Aorta (tissue), 5 donors: ENCODE data around the gene JOSD1. TPM values are rescaled to one million over a fixed set of nuclear protein-coding genes. Genes with fewer than 3 reads are reported as not detected.

ENCODE experiments used
- ATAC-seq: fragments of 200-7000 bp; cut with Tn5 transposase; one replicate; pipeline ENCODE4 v1.9.1; 2022; ENCODE audit warnings: moderate library complexity; ENCODE audit not compliant: low FRiP score
- DNase-seq, 2 donors: peaks; one replicate each; pipeline ENCODE4 v3.0.0-alpha.2; 2020
- H3K27ac ChIP-seq, 2 donors: one replicate each; pipeline ENCODE4 v1.5.1; 2013; ENCODE audit warnings: low read length in 2 of 2, mild to moderate bottlenecking in 2 of 2, moderate library complexity in 2 of 2, control low read depth in 1 of 2, inconsistent platforms in 1 of 2, low read depth in 1 of 2
- H3K27me3 ChIP-seq, 2 donors: one replicate each; pipeline ENCODE4 v1.6.1; 2013; ENCODE audit warnings: control low read depth in 1 of 2, low read length in 1 of 2, mild to moderate bottlenecking in 1 of 2, moderate library complexity in 1 of 2; ENCODE audit not compliant: insufficient read depth in 2 of 2, control insufficient read depth in 1 of 2
- H3K36me3 ChIP-seq, 2 donors: one replicate each; pipeline ENCODE4 v1.6.1; 2013; ENCODE audit warnings: control low read depth in 1 of 2, low read length in 1 of 2, mild to moderate bottlenecking in 1 of 2; ENCODE audit not compliant: insufficient read depth in 2 of 2, control insufficient read depth in 1 of 2
- H3K4me1 ChIP-seq, 2 donors: one replicate each; pipeline ENCODE4 v1.6.1; 2013; ENCODE audit warnings: low read length in 2 of 2, control low read depth in 1 of 2, mild to moderate bottlenecking in 1 of 2, moderate library complexity in 1 of 2; ENCODE audit not compliant: insufficient read depth in 2 of 2, control insufficient read depth in 1 of 2
- H3K4me3 ChIP-seq, 2 donors: one replicate each; pipeline ENCODE4 v1.5.1; 2013; ENCODE audit warnings: low read length in 2 of 2, control low read depth in 1 of 2, mild to moderate bottlenecking in 1 of 2
- H3K9me3 ChIP-seq: one replicate; pipeline ENCODE4 v1.6.1; 2013; ENCODE audit warnings: mild to moderate bottlenecking, low read length; ENCODE audit not compliant: control insufficient read depth
- WGBS, 2 donors: extraction: QIAGEN DNeasy Blood & Tissue Kit; methylation state at CpG; one replicate each; pipeline ENCODE4 v1.1.7; 2013; 5-methylcytosine and 5-hydroxymethylcytosine counted together
- intact Hi-C, 2 donors: fragments of 100-400 bp; cut with DNase I; formaldehyde crosslinking; loops; one replicate each; pipeline versions ENCODE4 v1.14.2 to v1.15.0; 2022
- polyA plus RNA-seq, 2 donors: library from polyadenylated mRNA; stranded (reverse); fragments of 200-250 nt; gene quantifications; one replicate each; pipeline ENCODE4 v1.2.3, GENCODE V29; 2013
- total RNA-seq, 2 donors: library from RNA; stranded (reverse); fragmentation: NEBNext Ultra II Directional; extraction: Animal tissue kit (Norgen Biotek cat#: 25700); gene quantifications; one replicate each; pipeline ENCODE4 v1.2.1, GENCODE V29; 2021
- donor health status: healthy with polysubstance abuse.
- donor health status: Bipolar disorder and iron deficiency.
- donor health status: DM: no; HTN: no; CAD: no.
- donor health status: DM: no; HTN: no; CAD: no.
- donor health status: DM: yes; HTN: yes; CAD: no.

JOSD1 gene
- total and polyA plus RNA-seq, 4 donors, result 19.7 to 54.7 (median 42.0) TPM

- 76 to 79% methylated on average over 11 of the region's 11 CpGs for WGBS, 2 donors
- no peak overlapping the region for H3K27ac ChIP-seq
- no peak for DNase-seq
- H3K4me3 ChIP-seq, result no peak overlapping the region
- intact Hi-C loops, result no loop called here
- no peaks in the 10 kb centered on the region for H3K27me3 ChIP-seq
- no peaks in the 10 kb centered on the region for H3K36me3 ChIP-seq
- ATAC-seq, result no peak
- peaks cover 0 to 8% of the 10 kb centered on the region in 2 donors for H3K4me1 ChIP-seq
- H3K9me3 ChIP-seq, result no peaks in the 10 kb centered on the region
Measured at GRCh38 chr22:38712486-38713207, 11.9 kb upstream of the JOSD1 start.

GRCh38 chr22:38710866-38711265, 10.1 kb upstream of the JOSD1 start:
- H3K9me3 ChIP-seq, result no peaks in the 10 kb centered on the region
- intact Hi-C loops, result no loop called here
- H3K27ac ChIP-seq, result no peak overlapping the region
- peaks cover 0 to 8% of the 10 kb centered on the region in 2 donors for H3K4me1 ChIP-seq
- H3K27me3 ChIP-seq, result no peaks in the 10 kb centered on the region
- no peak overlapping the region for H3K4me3 ChIP-seq
- ATAC-seq (no peak), DNase-seq (no peak)
- 83 to 87% methylated on average over 3 of the region's 3 CpGs for WGBS, 2 donors
- no peaks in the 10 kb centered on the region for H3K36me3 ChIP-seq

- DNase-seq (no peak), ATAC-seq (no peak)
- no peak overlapping the region for H3K4me3 ChIP-seq
- WGBS, 2 donors, result 90 to 97% methylated on average over 3 of the region's 3 CpGs
- H3K9me3 ChIP-seq, result no peaks in the 10 kb centered on the region
- intact Hi-C loops, result no loop called here
- H3K27ac ChIP-seq, result no peak overlapping the region
- no peaks in the 10 kb centered on the region for H3K27me3 ChIP-seq
- H3K4me1 ChIP-seq, result peaks cover 0 to 8% of the 10 kb centered on the region in 2 donors
- H3K36me3 ChIP-seq, result no peaks in the 10 kb centered on the region
Measured at GRCh38 chr22:38710351-38710750, 9.6 kb upstream of the JOSD1 start.

- Histone ChIP-seq H3K9me3 (no peaks in the 10 kb centered on the region), H3K4me1 (peaks cover 0 to 8% of the 10 kb centered on the region in 2 donors), H3K4me3 (no peak overlapping the region), H3K27me3 (no peaks in the 10 kb centered on the region), H3K36me3 (no peaks in the 10 kb centered on the region), H3K27ac (no peak overlapping the region)
- intact Hi-C loops, result no loop called here
- 79 to 87% methylated on average over 3 of the region's 3 CpGs for WGBS, 2 donors
- DNase-seq (no peak), ATAC-seq (no peak)
Measured at GRCh38 chr22:38709306-38709705, 8.6 kb upstream of the JOSD1 start.

GRCh38 chr22:38707984-38708383, 7.2 kb upstream of the JOSD1 start:
- 81 to 82% methylated on average over 3 of the region's 3 CpGs for WGBS, 2 donors
- Histone ChIP-seq H3K27ac (no peak overlapping the region), H3K4me1 (peaks cover 0 to 8% of the 10 kb centered on the region in 2 donors), H3K27me3 (no peaks in the 10 kb centered on the region), H3K9me3 (no peaks in the 10 kb centered on the region), H3K36me3 (no peaks in the 10 kb centered on the region), H3K4me3 (no peak overlapping the region)
- ATAC-seq (no peak), DNase-seq (no peak)
- intact Hi-C loops, result no loop called here

GRCh38 chr22:38707346-38707745, 6.6 kb upstream of the JOSD1 start:
- Histone ChIP-seq H3K4me3 (peak overlapping the region; percentile 94), H3K9me3 (no peaks in the 10 kb centered on the region), H3K36me3 (no peaks in the 10 kb centered on the region), H3K27ac (no peak overlapping the region), H3K27me3 (no peaks in the 10 kb centered on the region), H3K4me1 (peaks cover 0 to 8% of the 10 kb centered on the region in 2 donors)
- intact Hi-C loops, result no loop called here
- DNase-seq (no peak), ATAC-seq (no peak)
- 51 to 55% methylated on average over 2 of the region's 2 CpGs for WGBS, 2 donors

GRCh38 chr22:38706901-38707195, 6.1 kb upstream of the JOSD1 start:
- peaks cover 0 to 8% of the 10 kb centered on the region in 2 donors for H3K4me1 ChIP-seq
- no peaks in the 10 kb centered on the region for H3K36me3 ChIP-seq
- peak overlapping the region; percentile 94 for H3K4me3 ChIP-seq
- WGBS, 2 donors, result 1% methylated on average over 4 of the region's 4 CpGs
- no peak for ATAC-seq
- no peak for DNase-seq
- H3K27ac ChIP-seq, result no peak overlapping the region
- H3K9me3 ChIP-seq, result no peaks in the 10 kb centered on the region
- intact Hi-C loops, result no loop called here
- no peaks in the 10 kb centered on the region for H3K27me3 ChIP-seq

- Histone ChIP-seq H3K4me3 (peak overlapping the region; percentile 94), H3K27me3 (no peaks in the 10 kb centered on the region), H3K4me1 (peaks cover 0 to 8% of the 10 kb centered on the region in 2 donors), H3K9me3 (no peaks in the 10 kb centered on the region), H3K36me3 (no peaks in the 10 kb centered on the region), H3K27ac (peak overlapping the region; percentile 87 to 91)
- WGBS, 2 donors, result 0% methylated on average over 46 to 80 of the region's 80 CpGs
- ATAC-seq (peak; percentile 31), DNase-seq (peak; percentile 70 to 86)
- intact Hi-C loops, result no loop called here
Measured at GRCh38 chr22:38706101-38706900, 5.6 kb upstream of the JOSD1 start.
